Prostate gland (tissue), 2 donors: ENCODE results near the gene VCAN.

Source experiments
- CTCF ChIP-seq, 4 experiments: fragments of 200-600 bp in 2 of 4; fragments of 450-650 bp in 2 of 4; sonication (generic) in 2 of 4; IDR thresholded peaks; 1 replicate in 3 of 4; 2 replicates in 1 of 4; pipeline ENCODE4 v1.5.1; 2016 to 2019; ENCODE audit warnings: antibody characterized with exemption in 4 of 4, mild to moderate bottlenecking in 2 of 4, moderate library complexity in 2 of 4
- POLR2A ChIP-seq: fragments of 450-650 bp; IDR thresholded peaks from one replicate; pipeline ENCODE4 v1.6.1; 2016; ENCODE audit warnings: antibody characterized with exemption, mild to moderate bottlenecking

DNA sequence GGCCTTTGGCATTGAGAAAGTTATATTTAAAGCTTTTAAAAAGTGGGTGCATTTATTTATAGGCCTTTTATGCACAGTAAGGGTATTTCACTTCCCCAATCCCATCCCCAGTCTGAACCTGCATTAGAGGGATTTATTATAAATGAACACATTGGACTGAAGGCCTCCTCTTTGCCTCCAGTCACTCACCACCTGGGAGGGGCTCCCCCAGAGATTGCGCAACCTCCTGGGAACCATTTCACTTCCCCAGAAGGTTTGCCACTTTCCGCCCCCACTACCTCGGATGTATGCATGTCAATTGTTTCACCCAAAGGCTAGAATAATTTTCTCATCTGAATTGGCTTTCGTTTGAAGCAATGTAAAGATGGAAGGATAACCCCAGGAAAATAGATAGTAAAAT lies 29.8 kb upstream of the VCAN start:
- TF ChIP-seq POLR2A: no peak
- TF ChIP-seq CTCF (IDR thresholded peaks at IDR 0.05): no peak
